ENCODE results near the gene MEGF9.
"Not testable (repeated sequence)": the region's sequence is repeated elsewhere in the genome, so short reads cannot be mapped to it uniquely, and the experiment has no call there.

The MEGF9 gene

DNA sequence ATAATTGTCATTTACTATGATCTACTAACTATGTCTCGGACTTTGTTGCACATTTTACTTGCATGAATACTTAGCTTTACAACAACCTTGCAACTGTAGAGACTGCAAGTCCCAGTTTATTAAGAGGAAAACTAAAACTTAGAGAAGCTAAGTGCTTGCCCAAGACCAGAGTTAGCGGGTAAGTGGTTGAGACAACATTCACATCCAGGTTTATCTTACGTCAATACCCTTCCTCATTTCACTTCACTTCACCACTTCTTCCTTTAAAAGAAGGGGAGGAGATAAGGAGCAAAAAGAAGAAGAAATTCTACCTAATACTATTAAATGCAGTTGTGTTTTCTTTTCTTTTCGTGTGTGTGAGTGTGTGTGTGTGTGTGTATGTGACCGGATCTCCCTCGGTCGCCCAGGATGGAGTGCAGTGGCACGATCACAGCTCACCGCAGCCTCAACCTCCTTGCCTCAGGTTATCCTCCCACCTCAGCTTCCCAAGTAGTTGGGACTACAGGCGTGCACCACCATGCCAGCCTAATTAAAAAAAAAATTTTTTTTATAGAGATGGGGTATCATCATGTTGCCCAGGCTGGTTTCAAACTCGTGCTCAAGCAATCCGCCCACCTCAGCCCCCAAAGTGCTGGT, 37.4 kb downstream of the MEGF9 start:
- no peak for DNase-seq (ENCODE audit: extremely low spot score, insufficient read length, low read depth)
- no peak for FAIRE-seq

DNA sequence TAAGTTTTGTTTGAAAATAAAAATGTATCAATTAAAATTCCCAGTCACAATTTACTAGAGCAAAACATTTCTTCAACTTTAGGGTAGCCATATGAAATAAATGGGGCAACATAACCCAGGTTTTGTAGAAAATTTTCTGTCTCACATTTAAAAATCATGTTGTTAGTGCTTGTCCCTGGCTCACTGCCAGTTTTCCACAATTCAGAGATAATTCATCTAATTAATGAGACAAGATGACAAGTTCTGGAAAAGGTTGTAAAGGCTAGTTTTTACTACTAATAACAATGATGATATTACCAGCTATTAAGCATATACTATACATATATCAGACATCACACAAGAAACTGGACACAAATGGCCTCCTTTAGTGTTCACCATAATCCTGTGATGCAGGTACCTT, 45.9 kb downstream of the MEGF9 start:
- FAIRE-seq (no peak), DNase-seq (ENCODE audit: extremely low spot score, insufficient read length, low read depth) (no peak)

DNA sequence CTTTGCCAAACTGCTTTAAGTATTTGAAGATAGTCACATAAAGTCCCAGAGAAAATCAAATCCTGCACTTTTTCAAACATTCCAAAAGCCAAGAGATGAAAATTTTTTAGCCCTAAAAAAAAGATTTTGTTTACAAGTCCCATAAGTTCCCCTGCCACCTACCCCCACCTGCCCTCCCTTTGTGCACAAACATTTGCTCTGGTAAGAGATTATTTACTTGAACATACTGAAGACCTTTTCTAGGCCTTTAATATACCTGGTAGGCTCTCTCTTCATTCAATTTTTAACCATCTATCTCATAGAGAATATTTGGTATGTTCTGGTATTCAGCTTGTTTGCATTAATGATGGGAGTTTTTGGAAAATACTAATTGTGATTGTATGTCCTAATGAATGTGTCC, 50.3 kb downstream of the MEGF9 start:
- FAIRE-seq (no peak), DNase-seq (ENCODE audit: extremely low spot score, insufficient read length, low read depth) (no peak)

DNA sequence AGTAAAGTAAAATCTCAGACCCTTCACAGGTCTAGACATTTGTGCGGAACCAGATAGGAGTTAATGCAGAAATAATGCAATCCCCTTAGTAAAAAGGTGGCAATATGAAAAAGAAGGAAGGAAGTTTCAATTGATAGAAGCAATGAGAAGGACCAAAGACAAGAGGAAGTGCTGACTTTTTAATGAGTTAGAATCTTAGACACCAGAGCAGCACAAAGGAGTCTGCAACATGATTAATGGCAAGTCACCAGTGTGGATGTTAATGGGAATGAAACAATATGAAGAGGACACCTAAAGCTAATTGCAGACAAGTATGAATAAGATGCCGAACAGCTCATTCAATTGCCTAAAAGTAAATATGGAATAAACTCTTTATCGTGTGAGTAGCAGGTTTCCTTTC, 50.9 kb downstream of the MEGF9 start:
- FAIRE-seq (no peak), DNase-seq (ENCODE audit: extremely low spot score, insufficient read length, low read depth) (no peak)

DNA sequence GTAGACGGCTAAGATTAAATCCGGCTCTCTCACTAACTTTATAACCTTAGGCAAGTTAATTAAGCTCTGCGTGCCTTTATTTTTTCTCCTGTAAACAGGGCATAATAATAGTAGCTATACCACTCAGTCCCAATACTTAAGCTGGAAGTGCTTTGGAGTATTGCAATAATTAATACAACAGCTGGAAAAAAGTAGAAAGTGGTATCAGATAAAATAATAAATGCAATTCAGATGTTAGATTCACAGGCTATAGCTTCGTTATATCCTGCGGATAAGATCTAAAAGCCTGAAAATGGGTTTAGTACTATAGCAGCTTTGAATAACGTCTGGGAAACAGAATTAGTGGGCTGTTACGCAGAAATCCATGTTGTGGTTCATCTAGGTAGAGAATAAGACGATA, 51.8 kb downstream of the MEGF9 start:
- no peak for DNase-seq (ENCODE audit: extremely low spot score, insufficient read length, low read depth)
- no peak for FAIRE-seq

DNA sequence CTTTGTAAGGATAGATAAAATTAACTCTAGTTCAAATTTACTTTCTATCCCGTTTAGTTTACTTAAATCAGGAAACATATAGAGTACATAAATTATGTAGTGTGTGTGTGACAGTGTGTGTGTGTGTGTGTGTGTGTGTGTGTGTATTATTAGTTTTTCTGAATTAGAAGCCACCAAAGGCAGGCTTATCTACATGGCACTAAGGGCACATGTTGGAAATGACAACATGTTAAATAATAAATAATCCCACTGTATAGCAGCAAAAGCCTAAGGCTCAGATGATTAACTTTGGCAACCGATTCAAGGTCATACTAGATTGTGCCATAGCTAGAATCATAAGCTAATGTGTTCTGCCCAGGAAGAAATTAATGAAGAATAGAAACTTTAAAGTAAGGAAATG, 54.6 kb downstream of the MEGF9 start:
- no peak for FAIRE-seq
- no peak for DNase-seq (ENCODE audit: extremely low spot score, insufficient read length, low read depth)

DNA sequence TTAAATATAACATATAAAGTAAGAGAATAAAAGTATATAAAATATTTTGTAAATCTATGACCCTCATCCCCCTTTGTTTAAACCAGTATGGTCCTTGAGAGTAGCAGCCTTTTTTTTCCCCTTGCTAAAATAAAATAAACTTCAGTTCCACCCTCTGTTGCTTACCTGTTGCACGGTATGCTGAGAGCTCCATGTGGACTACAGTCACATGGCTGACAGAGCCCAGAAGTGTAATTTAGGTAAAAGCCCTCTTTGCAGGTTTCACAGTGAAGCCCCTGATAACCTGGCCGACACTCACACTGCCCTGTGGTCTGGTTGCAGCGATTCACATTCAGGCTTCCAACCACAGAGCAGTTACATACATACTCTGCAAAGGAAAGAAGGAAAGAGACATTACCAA, 55.1 kb downstream of the MEGF9 start:
- no peak for FAIRE-seq
- no peak for DNase-seq (ENCODE audit: extremely low spot score, insufficient read length, low read depth)

DNA sequence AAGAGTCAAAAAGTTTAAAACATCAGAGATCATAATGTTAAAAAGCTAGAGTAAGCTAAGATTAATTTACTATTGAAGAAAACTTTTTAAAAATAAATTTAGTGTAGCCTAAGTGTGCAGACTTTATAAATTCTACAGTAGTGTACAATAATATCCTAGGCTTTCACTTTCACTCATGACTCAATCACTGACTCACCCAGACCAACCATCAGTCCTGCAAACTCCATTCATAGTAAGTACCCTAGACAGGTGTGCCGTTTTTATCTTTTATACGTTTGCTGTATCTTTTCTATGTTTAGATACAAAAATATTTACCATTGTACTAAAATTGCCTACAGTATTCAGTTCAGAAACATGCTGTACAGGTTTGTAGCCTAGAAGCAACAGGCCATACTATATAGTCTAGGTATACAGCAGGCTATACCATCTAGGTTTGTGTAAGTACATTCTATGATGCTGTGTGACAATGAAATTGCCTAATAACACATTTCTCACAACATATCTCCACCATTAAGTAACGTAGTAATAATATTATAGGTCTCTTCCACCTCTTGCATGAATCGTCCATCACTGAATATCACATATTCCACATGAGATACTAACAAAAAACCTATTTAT, 59.2 kb downstream of the MEGF9 start:
- peak; percentile 24 for FAIRE-seq
- no peak for DNase-seq (ENCODE audit: extremely low spot score, insufficient read length, low read depth)

DNA sequence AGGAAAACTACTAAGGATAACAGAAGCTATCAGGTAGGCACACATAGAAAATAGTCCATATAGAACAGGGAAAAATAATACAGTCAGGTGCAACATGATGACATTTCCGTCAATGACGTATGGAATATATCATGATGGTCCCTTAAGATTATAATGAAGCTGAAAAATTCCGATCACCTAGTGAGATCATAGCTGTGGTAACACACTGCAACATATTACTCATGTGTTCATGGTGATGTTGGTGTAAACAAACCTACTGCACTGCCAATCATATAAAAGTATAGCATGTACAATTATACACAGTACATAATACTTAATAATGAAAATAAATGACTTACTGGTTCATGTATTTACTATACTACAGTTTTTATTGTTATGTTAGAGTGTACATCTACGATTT, 60.0 kb downstream of the MEGF9 start:
- DNase-seq (ENCODE audit: extremely low spot score, insufficient read length, low read depth) (no peak), FAIRE-seq (no peak)

DNA sequence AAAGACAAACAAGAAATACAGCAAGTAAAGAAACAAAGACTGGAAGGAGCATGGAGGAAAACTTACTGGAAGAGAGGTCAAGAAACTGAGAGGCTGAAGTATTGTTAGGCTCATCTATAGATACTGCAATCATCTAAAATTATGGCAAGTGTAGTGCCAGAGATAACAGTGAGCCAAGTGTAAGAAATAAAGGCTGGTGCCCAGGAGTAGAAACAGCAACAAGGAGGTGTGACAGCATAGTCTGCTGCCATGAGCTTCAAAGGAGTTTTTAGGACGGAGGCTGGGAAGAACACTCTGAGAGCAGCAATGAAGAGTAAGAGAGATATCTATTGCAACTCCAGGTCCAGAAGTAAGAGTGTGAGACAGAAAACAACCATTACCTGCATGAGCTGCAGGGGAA, 60.5 kb downstream of the MEGF9 start:
- DNase-seq (ENCODE audit: extremely low spot score, insufficient read length, low read depth) = no peak
- FAIRE-seq = no peak

DNA sequence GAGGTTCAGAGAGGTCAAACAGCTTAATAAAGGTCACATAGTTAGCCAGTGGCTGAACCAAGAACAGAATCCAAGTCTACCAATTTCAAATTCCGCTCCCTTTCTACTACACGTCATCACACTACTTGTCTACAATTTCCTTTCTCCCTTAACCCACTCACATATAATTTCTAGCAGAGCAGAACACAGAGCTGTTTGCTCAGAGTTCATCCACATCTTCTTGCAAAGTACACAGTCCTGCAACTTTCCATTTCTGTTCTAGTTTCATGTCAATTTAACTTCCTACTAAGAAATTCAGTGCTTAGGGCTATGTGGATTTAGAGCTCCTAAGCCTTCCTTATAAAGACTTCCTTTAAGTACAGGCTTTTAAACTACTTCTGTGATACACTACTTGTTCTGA, 61.3 kb downstream of the MEGF9 start:
- DNase-seq (ENCODE audit: extremely low spot score, insufficient read length, low read depth) (no peak), FAIRE-seq (no peak)

DNA sequence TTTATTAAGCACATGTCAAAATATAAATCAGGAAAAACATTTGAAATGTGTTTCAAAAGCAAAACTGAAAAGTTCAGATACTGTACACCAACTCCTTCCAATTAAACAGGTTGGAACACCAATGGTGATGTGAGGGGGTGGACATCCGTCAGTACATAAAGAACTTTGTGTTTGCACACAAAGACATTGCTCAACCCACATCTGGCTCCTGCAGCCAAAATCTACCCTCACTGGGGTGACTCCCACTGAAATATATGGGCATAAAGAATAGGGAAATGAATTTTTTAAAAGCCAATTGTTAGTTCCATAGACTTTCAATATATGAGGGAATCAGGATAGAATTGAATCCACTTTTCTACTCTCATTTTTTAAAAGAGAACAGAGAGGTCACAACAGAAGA, 63.9 kb downstream of the MEGF9 start:
- FAIRE-seq (no peak), DNase-seq (ENCODE audit: extremely low spot score, insufficient read length, low read depth) (no peak)

DNA sequence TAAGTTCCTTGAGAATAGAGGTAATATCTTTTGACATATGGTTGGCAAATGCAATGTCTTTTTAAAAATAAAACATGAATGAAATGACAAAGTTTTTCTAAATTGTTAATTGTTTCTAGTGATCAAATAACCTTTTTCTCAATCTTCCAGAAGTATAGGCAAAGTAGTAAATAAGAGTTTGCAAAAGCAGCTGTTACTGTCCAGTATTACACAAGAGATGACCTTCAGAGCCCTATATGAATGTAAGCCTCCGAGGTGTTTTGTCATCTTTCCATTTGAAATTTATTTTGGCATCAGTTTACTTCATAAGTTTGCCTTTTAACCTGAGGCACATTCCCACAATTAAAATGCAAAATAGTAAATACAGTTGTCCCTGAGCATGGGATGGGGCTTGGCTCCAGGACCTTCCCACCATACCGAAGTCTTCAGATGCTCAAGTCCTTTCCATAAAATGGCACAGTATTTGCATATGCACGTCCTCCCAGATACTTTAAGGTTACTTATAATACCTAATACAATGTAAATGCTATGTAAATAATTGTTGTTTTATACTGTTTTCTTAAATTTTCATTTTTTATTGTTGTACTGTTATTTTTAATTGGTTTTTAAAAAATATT, 65.6 kb downstream of the MEGF9 start:
- DNase-seq (ENCODE audit: extremely low spot score, insufficient read length, low read depth) = no peak

DNA sequence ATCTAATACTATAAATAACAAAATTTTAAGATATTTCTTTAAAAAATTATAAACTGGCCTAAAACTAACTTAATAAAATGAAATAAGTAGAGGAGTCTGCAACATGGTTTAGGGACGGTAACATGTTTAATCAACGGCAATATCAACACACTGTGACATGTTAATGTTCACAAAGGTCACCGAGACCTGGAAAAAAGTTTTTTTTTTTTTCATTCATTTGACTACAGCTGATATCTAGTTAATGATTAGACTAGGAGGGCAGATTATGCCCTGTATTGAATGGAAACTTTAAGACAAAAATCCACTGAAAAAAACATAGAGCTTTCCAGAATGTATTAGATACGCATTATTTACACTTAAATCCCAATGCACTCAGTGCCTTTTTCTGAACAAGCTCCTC, 67.3 kb downstream of the MEGF9 start:
- DNase-seq (ENCODE audit: extremely low spot score, insufficient read length, low read depth) (no peak), FAIRE-seq (no peak)

More for the DNA sequence above, 65.6 kb downstream of the MEGF9 start:
- FAIRE-seq = no peak

DNA sequence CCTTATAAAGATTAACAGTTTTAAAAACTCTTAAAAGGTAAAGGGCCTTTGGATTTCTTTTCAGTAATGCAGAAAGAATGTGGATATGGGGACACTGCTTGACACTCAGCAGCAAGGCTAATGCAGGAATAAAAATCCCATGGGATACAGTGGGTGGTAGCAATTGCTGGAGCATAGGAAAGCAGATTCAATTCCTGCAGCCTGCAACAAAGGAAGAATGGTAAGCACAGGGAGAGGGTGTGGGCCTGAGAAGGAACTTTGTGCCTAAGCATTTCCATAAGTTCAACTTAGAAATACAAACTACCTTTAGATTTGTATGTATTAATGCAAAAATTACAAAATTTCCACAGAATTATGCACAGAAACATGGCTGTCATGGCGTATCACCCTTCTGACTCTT, 68.5 kb downstream of the MEGF9 start:
- no peak for DNase-seq (ENCODE audit: extremely low spot score, insufficient read length, low read depth)
- no peak for FAIRE-seq

DNA sequence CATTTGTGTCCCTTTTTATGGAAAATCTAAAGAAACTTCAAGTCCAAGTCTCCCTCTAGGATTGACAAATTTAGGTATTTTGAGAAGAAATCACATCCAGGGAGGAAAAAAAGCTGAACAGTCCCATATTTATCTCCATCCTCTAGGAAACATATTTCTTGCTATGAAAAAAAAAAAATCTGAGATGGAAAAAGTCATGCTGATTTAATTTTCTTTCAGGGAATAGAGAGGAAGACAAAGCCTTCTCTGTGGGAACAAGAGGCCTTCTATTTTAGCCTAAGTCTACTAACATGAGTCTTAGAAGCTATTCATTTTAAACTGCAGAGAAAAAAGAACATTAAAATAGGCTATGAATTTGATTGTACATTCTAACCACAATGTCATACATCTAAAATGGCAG, 71.2 kb downstream of the MEGF9 start:
- DNase-seq (ENCODE audit: extremely low spot score, insufficient read length, low read depth) = no peak
- no peak for FAIRE-seq

DNA sequence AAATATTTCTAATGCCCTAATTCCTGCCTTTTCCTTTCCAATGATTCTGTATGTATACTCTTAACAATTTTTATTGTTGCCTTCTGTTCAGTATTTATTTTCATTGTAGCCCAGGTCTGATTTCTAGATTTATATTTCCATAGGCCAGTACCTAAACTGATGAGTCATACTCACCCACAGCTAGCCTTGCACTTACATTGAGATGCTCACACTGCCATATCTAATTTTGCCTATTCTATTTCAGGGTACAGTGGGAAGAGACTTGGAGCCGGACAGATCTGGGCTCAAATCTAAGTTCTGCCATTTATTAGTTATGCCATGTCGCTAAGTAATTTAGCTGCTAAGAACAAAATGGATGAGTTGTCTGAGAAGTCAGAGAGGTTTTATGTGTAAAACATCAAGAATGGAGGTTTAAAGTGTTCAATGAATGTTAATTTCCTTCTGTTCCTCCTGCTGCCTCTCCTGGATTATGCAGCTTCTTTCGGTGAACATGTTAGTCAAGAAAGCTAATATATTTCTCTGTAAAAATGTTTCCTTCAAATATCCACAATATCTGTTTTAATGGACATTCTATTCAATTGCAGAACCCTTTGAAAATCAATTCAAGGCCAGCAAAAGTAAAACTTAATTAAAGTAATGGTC, 72.0 kb downstream of the MEGF9 start:
- FAIRE-seq (no peak), DNase-seq (ENCODE audit: extremely low spot score, insufficient read length, low read depth) (no peak)

DNA sequence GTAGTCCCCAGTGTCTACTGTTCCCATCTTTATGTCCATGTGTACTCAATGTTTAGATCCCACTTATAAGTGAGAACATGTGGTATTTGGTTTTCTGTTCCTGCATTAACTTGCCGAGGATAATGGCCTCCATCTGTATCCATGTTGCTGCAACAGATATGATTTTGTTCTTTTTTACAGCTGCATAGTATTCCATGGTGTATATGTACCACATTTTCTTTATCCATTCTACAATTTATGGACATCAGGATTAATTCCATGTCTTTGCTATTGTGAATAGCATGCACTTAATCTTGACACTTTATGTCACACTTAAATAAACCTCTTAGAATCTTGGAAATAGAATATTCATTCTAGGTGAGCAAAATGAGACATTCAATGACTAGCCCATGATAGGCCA, 73.4 kb downstream of the MEGF9 start:
- DNase-seq (ENCODE audit: extremely low spot score, insufficient read length, low read depth); FAIRE-seq: not testable (repeated sequence)

DNA sequence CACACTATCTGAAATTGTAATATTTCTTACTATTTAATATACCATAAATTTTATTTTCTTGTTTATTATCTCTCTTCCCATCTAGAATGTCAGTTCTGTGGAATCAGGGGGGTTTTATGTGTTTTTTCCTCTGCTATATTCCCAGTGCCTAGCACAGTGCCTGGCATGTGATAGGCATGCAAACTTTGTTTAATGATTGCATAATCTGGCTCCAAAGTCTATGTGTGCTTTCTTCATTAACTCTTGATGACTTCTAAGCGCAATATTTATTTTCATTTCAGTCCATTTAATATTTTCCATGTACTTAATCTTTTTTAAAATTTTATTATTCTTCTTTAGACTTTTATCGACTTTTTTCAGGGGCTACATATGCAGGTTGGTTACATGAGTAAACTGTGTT, 73.9 kb downstream of the MEGF9 start:
- DNase-seq (ENCODE audit: extremely low spot score, insufficient read length, low read depth) = no peak
- FAIRE-seq = no peak

DNA sequence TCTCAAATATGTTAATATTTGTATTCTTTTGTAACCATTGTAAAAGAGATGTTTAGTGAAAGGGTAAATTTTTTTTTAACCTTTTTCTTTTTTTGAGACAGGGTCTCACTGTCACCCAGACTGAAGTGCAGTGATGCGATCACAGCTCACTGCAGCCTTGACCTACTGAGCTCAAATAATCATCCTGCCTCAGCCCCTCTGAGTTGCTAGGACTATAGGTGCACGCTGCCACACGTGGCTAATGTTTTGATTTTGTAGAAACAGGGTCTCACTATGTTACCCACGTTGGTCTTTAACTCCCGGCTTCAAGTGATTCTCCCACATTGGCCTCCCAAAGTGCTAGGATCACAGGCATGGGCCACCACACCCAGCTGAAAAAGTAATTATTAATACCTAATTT, 76.4 kb downstream of the MEGF9 start:
- DNase-seq (ENCODE audit: extremely low spot score, insufficient read length, low read depth) (no peak), FAIRE-seq (no peak)

DNA sequence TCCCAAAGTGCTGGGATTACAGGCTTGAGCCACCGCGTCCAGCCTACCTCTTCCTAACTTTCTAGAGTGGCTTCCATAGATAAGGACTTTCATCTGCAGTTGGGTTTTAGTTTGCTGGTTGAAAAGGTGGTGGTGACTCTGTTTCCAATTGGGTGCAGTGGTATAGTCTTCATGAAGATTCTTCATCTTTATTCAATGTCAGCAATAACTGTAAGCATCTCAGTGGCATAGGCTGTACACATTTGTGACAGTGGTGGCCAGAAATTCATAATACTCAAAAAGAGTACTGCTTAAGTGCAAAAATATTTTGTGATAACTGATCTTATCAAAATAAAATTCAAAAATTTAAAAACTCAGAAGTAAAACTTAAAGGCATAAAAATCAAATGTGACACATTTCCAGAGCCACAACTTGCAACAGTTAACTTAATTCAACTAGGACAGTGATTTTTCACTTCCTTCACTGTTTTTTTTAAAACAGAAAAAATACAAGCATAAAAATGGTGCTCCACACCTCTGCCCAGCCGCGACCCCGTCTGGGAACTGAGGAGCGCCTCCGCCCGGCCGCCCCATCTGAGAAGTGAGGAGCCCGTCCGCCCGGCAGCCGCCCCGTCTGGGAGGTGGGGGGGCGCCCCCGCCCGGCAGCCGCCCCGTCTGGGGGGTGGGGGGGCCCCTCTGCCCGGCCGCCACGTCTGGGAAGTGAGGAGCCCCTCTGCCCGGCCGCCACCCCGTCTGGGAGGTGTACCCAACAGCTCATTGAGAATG, 77.9 kb downstream of the MEGF9 start:
- FAIRE-seq = no peak

More for the DNA sequence above, 77.9 kb downstream of the MEGF9 start:
- no peak for DNase-seq (ENCODE audit: extremely low spot score, insufficient read length, low read depth)
